ENCODE data around the gene DNAJB5. TPM values are rescaled to one million over a fixed set of nuclear protein-coding genes. Genes with fewer than 3 reads are reported as not detected.

Gene DNAJB5
- total and polyA plus RNA-seq, 4 experiments from 2014 or later, result 0.73 to 2.2 (median 0.94) TPM

- CTCF ChIA-PET (ENCODE audit: partially characterized antibody), result interaction anchor here (0.6 to 3.2 kb wide), 3 partner anchors 10 to 298 kb away, joined by 3 to 22 read pairs (median 11); no protein-coding TSS in a partner anchor
- Histone ChIP-seq H3K27ac (ENCODE audit: low read depth, low read length) (no peak overlapping the region), H3K36me3 (ENCODE audit: insufficient read depth, low read length) (no peaks in the 10 kb centered on the region), H3K4me1 (ENCODE audit: insufficient read depth, low read length) (peaks cover 4% of the 10 kb centered on the region), H3K27me3 (ENCODE audit: insufficient read depth, low read length) (no peaks in the 10 kb centered on the region), H3K9me3 (ENCODE audit: control insufficient read depth in 1 of 2, low read length in 2 of 2) (no peaks in the 10 kb centered on the region), H3K4me3 (ENCODE audit: low read length in 2 of 2) (no peak overlapping the region)
- intact Hi-C loops (cut with micrococcal nuclease), result no loop called here
- Mint-ChIP-seq H3K27ac (peak overlapping the region in 3 of 7 donors; percentile 5 to 78 (median 13)), H3K4me3 (no peak overlapping the region), H3K27me3 (no peaks in the 10 kb centered on the region), H3K4me1 (peaks cover 3 to 18% (median 11%) of the 10 kb centered on the region in 4 donors), H3K9me3 (no peaks in the 10 kb centered on the region), H3K36me3 (peaks cover 2 to 3% of the 10 kb centered on the region in 2 donors)
- POLR2A ChIA-PET (ENCODE audit: partially characterized antibody), result interaction anchor here (1.4 kb wide), 1 partner anchor 78 kb away, joined by 5 read pairs; the partner anchor contains the start of gene VCP
- no peak for DNase-seq
Observed at GRCh38 chr9:34994260-34994899, 4.8 kb downstream of the DNAJB5 start.

GRCh38 chr9:34994900-34995669 lies 5.5 kb downstream of the DNAJB5 start:
- no peak overlapping the region for H3K27ac ChIP-seq (ENCODE audit: low read depth, low read length)

GRCh38 chr9:34995670-34996060 lies 6.1 kb downstream of the DNAJB5 start:
- no peaks in the 10 kb centered on the region for H3K27me3 Mint-ChIP-seq

More at GRCh38 chr9:34994900-34995669, 5.5 kb downstream of the DNAJB5 start:
- no peak overlapping the region for H3K4me3 ChIP-seq (ENCODE audit: low read length in 2 of 2)
- no peak for DNase-seq
- intact Hi-C loops (cut with micrococcal nuclease), result no loop called here
- peaks cover 3% of the 10 kb centered on the region for H3K4me1 ChIP-seq (ENCODE audit: insufficient read depth, low read length)
- Mint-ChIP-seq H3K27ac (no peak overlapping the region), H3K4me3 (no peak overlapping the region), H3K27me3 (no peaks in the 10 kb centered on the region), H3K4me1 (peaks cover 2 to 15% (median 9%) of the 10 kb centered on the region in 4 donors), H3K36me3 (peaks cover 1 to 3% of the 10 kb centered on the region in 2 donors), H3K9me3 (no peaks in the 10 kb centered on the region)
- no peaks in the 10 kb centered on the region for H3K36me3 ChIP-seq (ENCODE audit: insufficient read depth, low read length)
- CTCF ChIA-PET (ENCODE audit: partially characterized antibody), result interaction anchor here (0.6 to 3.2 kb wide), 4 partner anchors 10 to 620 kb away, joined by 3 to 22 read pairs (median 7); no protein-coding TSS in a partner anchor
- H3K27me3 ChIP-seq (ENCODE audit: insufficient read depth, low read length), result no peaks in the 10 kb centered on the region
- no peaks in the 10 kb centered on the region for H3K9me3 ChIP-seq (ENCODE audit: control insufficient read depth in 1 of 2, low read length in 2 of 2)
- POLR2A ChIA-PET (ENCODE audit: partially characterized antibody), result interaction anchor here (1.4 kb wide), 1 partner anchor 77 kb away, joined by 5 read pairs; the partner anchor contains the start of gene VCP

GRCh38 chr9:34996181-34996904 lies 6.8 kb downstream of the DNAJB5 start:
- H3K4me3 ChIP-seq (ENCODE audit: low read length in 2 of 2), result no peak overlapping the region
- Mint-ChIP-seq H3K4me1 (peaks cover 0 to 4% (median 2%) of the 10 kb centered on the region in 4 donors), H3K27me3 (no peaks in the 10 kb centered on the region), H3K4me3 (no peak overlapping the region), H3K27ac (peak overlapping the region in 1 of 7 donors; percentile 9), H3K9me3 (no peaks in the 10 kb centered on the region), H3K36me3 (peaks cover 1 to 3% of the 10 kb centered on the region in 2 donors)
- no peaks in the 10 kb centered on the region for H3K27me3 ChIP-seq (ENCODE audit: insufficient read depth, low read length)
- ChIA-PET POLR2A (ENCODE audit: partially characterized antibody) (no interaction called here), CTCF (ENCODE audit: partially characterized antibody) (interaction anchor here (3.2 kb wide), 1 partner anchor 12 kb away, joined by 22 read pairs; no protein-coding TSS in a partner anchor)
- DNase-seq, result no peak
- no peak overlapping the region for H3K27ac ChIP-seq (ENCODE audit: low read depth, low read length)
- no peaks in the 10 kb centered on the region for H3K36me3 ChIP-seq (ENCODE audit: insufficient read depth, low read length)
- no peaks in the 10 kb centered on the region for H3K4me1 ChIP-seq (ENCODE audit: insufficient read depth, low read length)
- H3K9me3 ChIP-seq (ENCODE audit: control insufficient read depth in 1 of 2, low read length in 2 of 2), result no peaks in the 10 kb centered on the region
- intact Hi-C loops (cut with micrococcal nuclease), result no loop called here

More at GRCh38 chr9:34995670-34996060, 6.1 kb downstream of the DNAJB5 start:
- no peaks in the 10 kb centered on the region for H3K9me3 Mint-ChIP-seq
- no peak overlapping the region for H3K27ac Mint-ChIP-seq
- Histone ChIP-seq H3K27me3 (ENCODE audit: insufficient read depth, low read length) (no peaks in the 10 kb centered on the region), H3K9me3 (ENCODE audit: control insufficient read depth in 1 of 2, low read length in 2 of 2) (no peaks in the 10 kb centered on the region), H3K4me3 (ENCODE audit: low read length in 2 of 2) (no peak overlapping the region), H3K4me1 (ENCODE audit: insufficient read depth, low read length) (no peaks in the 10 kb centered on the region), H3K36me3 (ENCODE audit: insufficient read depth, low read length) (no peaks in the 10 kb centered on the region), H3K27ac (ENCODE audit: low read depth, low read length) (no peak overlapping the region)
- H3K36me3 Mint-ChIP-seq, result peaks cover 1 to 3% of the 10 kb centered on the region in 2 donors
- no peak for DNase-seq
- peaks cover 2 to 9% (median 6%) of the 10 kb centered on the region in 4 donors for H3K4me1 Mint-ChIP-seq
- H3K4me3 Mint-ChIP-seq, result no peak overlapping the region
- CTCF ChIA-PET (ENCODE audit: partially characterized antibody), result interaction anchor here (1.2 to 3.2 kb wide), 3 partner anchors 11 to 620 kb away, joined by 3 to 22 read pairs (median 11); no protein-coding TSS in a partner anchor
- intact Hi-C loops (cut with micrococcal nuclease), result no loop called here
- POLR2A ChIA-PET (ENCODE audit: partially characterized antibody), result no interaction called here

- Mint-ChIP-seq H3K9me3 (no peaks in the 10 kb centered on the region), H3K27ac (peak overlapping the region in 1 of 7 donors; percentile 9), H3K27me3 (no peaks in the 10 kb centered on the region), H3K36me3 (peaks cover 1 to 3% of the 10 kb centered on the region in 2 donors), H3K4me1 (peaks cover 0 to 4% (median 2%) of the 10 kb centered on the region in 4 donors), H3K4me3 (peak overlapping the region in 1 of 8 donors; percentile 4)
- POLR2A ChIA-PET (ENCODE audit: partially characterized antibody), result no interaction called here
- Histone ChIP-seq H3K4me3 (ENCODE audit: low read length in 2 of 2) (no peak overlapping the region), H3K4me1 (ENCODE audit: insufficient read depth, low read length) (no peaks in the 10 kb centered on the region), H3K27ac (ENCODE audit: low read depth, low read length) (no peak overlapping the region), H3K36me3 (ENCODE audit: insufficient read depth, low read length) (no peaks in the 10 kb centered on the region), H3K9me3 (ENCODE audit: control insufficient read depth in 1 of 2, low read length in 2 of 2) (no peaks in the 10 kb centered on the region), H3K27me3 (ENCODE audit: insufficient read depth, low read length) (no peaks in the 10 kb centered on the region)
- no peak for DNase-seq
- intact Hi-C loops (cut with micrococcal nuclease), result no loop called here
- CTCF ChIA-PET (ENCODE audit: partially characterized antibody), result interaction anchor here (0.9 kb wide), 1 partner anchor 12 kb away, joined by 5 read pairs; no protein-coding TSS in a partner anchor
Observed at GRCh38 chr9:34996905-34997279, 7.3 kb downstream of the DNAJB5 start.

- H3K4me1 ChIP-seq (ENCODE audit: insufficient read depth, low read length), result no peaks in the 10 kb centered on the region
- no peak overlapping the region for H3K27ac ChIP-seq (ENCODE audit: low read depth, low read length)
- no peaks in the 10 kb centered on the region for H3K9me3 Mint-ChIP-seq
- ChIA-PET CTCF (ENCODE audit: partially characterized antibody) (interaction anchor here (0.7 to 0.9 kb wide), 2 partner anchors 13 to 70 kb away, joined by 3 to 5 read pairs; no protein-coding TSS in a partner anchor), POLR2A (ENCODE audit: partially characterized antibody) (no interaction called here)
- peak overlapping the region in 1 of 7 donors; percentile 8 for H3K27ac Mint-ChIP-seq
- no peaks in the 10 kb centered on the region for H3K27me3 Mint-ChIP-seq
- no peak overlapping the region for H3K4me3 ChIP-seq (ENCODE audit: low read length in 2 of 2)
- H3K9me3 ChIP-seq (ENCODE audit: control insufficient read depth in 1 of 2, low read length in 2 of 2), result no peaks in the 10 kb centered on the region
- H3K4me1 Mint-ChIP-seq, result peaks cover 0 to 4% (median 2%) of the 10 kb centered on the region in 4 donors
- DNase-seq, result no peak
- intact Hi-C loops (cut with micrococcal nuclease), result no loop called here
- no peaks in the 10 kb centered on the region for H3K27me3 ChIP-seq (ENCODE audit: insufficient read depth, low read length)
- H3K4me3 Mint-ChIP-seq, result no peak overlapping the region
- H3K36me3 ChIP-seq (ENCODE audit: insufficient read depth, low read length), result no peaks in the 10 kb centered on the region
- peaks cover 3 to 4% of the 10 kb centered on the region in 2 donors for H3K36me3 Mint-ChIP-seq
Observed at GRCh38 chr9:34997379-34997781, 7.8 kb downstream of the DNAJB5 start.

Measured in CD4-positive, alpha-beta memory T cell (primary cell).